Measurements from ENCODE around the gene NOL12.

The NOL12 gene

GRCh38 chr22:37659897-37660708 is 26.0 kb upstream of the NOL12 start:
- no peak for DNase-seq

- DNase-seq: no peak
Observed at GRCh38 chr22:37660709-37661045, 25.5 kb upstream of the NOL12 start.

- DNase-seq: peak; percentile 70 to 71
Observed at GRCh38 chr22:37661160-37661924, 24.8 kb upstream of the NOL12 start.

- no peak for DNase-seq
Observed at GRCh38 chr22:37662039-37662438, 24.1 kb upstream of the NOL12 start.

GRCh38 chr22:37663521-37664140 is 22.5 kb upstream of the NOL12 start:
- no peak for DNase-seq

GRCh38 chr22:37664249-37665101 is 21.7 kb upstream of the NOL12 start:
- DNase-seq: peak; percentile 84 to 89

GRCh38 chr22:37665487-37665886 is 20.7 kb upstream of the NOL12 start:
- no peak for DNase-seq

- DNase-seq: no peak
Observed at GRCh38 chr22:37669586-37669985, 16.6 kb upstream of the NOL12 start.

- DNase-seq: no peak
Observed at GRCh38 chr22:37672206-37672919, 13.8 kb upstream of the NOL12 start.

- no peak for DNase-seq
Observed at GRCh38 chr22:37672920-37673455, 13.2 kb upstream of the NOL12 start.

GRCh38 chr22:37674248-37674647 is 11.9 kb upstream of the NOL12 start:
- DNase-seq: no peak

GRCh38 chr22:37674951-37675929 is 10.9 kb upstream of the NOL12 start, which contains the start of gene LGALS1:
Gene LGALS1, plus strand, starts transcription at chr22:37675636. Its CDS starts 67 bp downstream, at chr22:37675703.
- peak; percentile 64 to 79 for DNase-seq

GRCh38 chr22:37675930-37676735 is 10.0 kb upstream of the NOL12 start:
- DNase-seq: peak in 1 of 2 donors; percentile 17

GRCh38 chr22:37676736-37677492 is 9.2 kb upstream of the NOL12 start:
- no peak for DNase-seq

GRCh38 chr22:37677493-37677974 is 8.6 kb upstream of the NOL12 start:
- DNase-seq: no peak

GRCh38 chr22:37678372-37678771 is 7.8 kb upstream of the NOL12 start:
- no peak for DNase-seq

- no peak for DNase-seq
Observed at GRCh38 chr22:37679670-37680069, 6.5 kb upstream of the NOL12 start.

GRCh38 chr22:37680191-37680851 is 5.8 kb upstream of the NOL12 start:
- no peak for DNase-seq
